Testis (tissue), 3 donors: ENCODE data around the gene FAM107A. TPM values are rescaled to one million over a fixed set of nuclear protein-coding genes. Genes with fewer than 3 reads are reported as not detected.

Experiments
- DNase-seq: peaks from one replicate; pipeline ENCODE4 v3.0.0-alpha.2; 2019
- H3K27ac ChIP-seq, 2 donors: fragments of 200-600 bp; sonication (generic); one replicate each; pipeline ENCODE4 v1.5.1; 2019
- H3K27me3 ChIP-seq: fragments of 200-600 bp; sonication (generic); one replicate; pipeline ENCODE4 v1.5.1; 2019
- H3K36me3 ChIP-seq: fragments of 200-600 bp; sonication (generic); one replicate; pipeline ENCODE4 v1.5.1; 2017; ENCODE audit warnings: low read depth; ENCODE audit errors: missing control alignments
- H3K4me1 ChIP-seq: fragments of 200-600 bp; sonication (generic); one replicate; pipeline ENCODE4 v1.5.1; 2019
- H3K4me3 ChIP-seq, 2 donors: fragments of 200-600 bp; sonication (generic); one replicate each; pipeline ENCODE4 v1.5.1; 2017 to 2019
- H3K9me3 ChIP-seq: fragments of 200-600 bp; sonication (generic); one replicate; pipeline ENCODE4 v1.5.1; 2017
- POLR2A ChIP-seq: fragments of 450-650 bp; IDR thresholded peaks from one replicate; pipeline ENCODE4 v1.6.1; 2017; ENCODE audit warnings: antibody characterized with exemption, mild to moderate bottlenecking, moderate library complexity
- WGBS, 2 donors: methylation state at CpG; one replicate each; pipeline ENCODE4 v1.1.5; 2018; 5-methylcytosine and 5-hydroxymethylcytosine counted together
- intact Hi-C: fragments of 100-400 bp; cut with DNase I; formaldehyde crosslinking; loops from one replicate; pipeline ENCODE4 v1.15.1; 2023; ENCODE audit warnings: low total_unique reads
- polyA plus RNA-seq: library from polyadenylated mRNA; stranded (reverse); fragments of 350-450 nt; fragmentation: Illumina TruSeq; extraction: RNeasy Lipid Tissue Mini Kit (QIAGEN cat#74804); gene quantifications from one replicate; pipeline ENCODE4 v1.2.3, GENCODE V29; 2014; ENCODE audit warnings: low read depth, low replicate concordance; ENCODE audit not compliant: insufficient read depth
- total RNA-seq, 2 donors: library from RNA; depleted of rRNA; stranded (reverse); fragments of >200 nt; gene quantifications; one replicate each; pipeline ENCODE4 v1.2.3, GENCODE V29; 2016
- TF ChIP-seq, protein P1 (sequence below), 3 experiments: fragments of 450-650 bp in 2 of 3; fragments of 200-600 bp in 1 of 3; sonication (generic) in 1 of 3; IDR thresholded peaks; one replicate each; pipeline ENCODE4 v1.5.1; 2016 to 2019; ENCODE audit warnings: antibody characterized with exemption in 3 of 3, mild to moderate bottlenecking in 2 of 3, moderate library complexity in 1 of 3

Gene FAM107A
- total and polyA plus RNA-seq, 3 donors from 2014 or later = 7.8 to 17.8 (median 14.8) TPM

- Histone ChIP-seq H3K4me1 (no peaks in the 10 kb centered on the region), H3K27ac (no peak overlapping the region), H3K27me3 (no peaks in the 10 kb centered on the region), H3K36me3 (no peaks in the 10 kb centered on the region), H3K4me3 (no peak overlapping the region), H3K9me3 (no peaks in the 10 kb centered on the region)
- intact Hi-C loops = no loop called here
- TF ChIP-seq, protein P1, sequence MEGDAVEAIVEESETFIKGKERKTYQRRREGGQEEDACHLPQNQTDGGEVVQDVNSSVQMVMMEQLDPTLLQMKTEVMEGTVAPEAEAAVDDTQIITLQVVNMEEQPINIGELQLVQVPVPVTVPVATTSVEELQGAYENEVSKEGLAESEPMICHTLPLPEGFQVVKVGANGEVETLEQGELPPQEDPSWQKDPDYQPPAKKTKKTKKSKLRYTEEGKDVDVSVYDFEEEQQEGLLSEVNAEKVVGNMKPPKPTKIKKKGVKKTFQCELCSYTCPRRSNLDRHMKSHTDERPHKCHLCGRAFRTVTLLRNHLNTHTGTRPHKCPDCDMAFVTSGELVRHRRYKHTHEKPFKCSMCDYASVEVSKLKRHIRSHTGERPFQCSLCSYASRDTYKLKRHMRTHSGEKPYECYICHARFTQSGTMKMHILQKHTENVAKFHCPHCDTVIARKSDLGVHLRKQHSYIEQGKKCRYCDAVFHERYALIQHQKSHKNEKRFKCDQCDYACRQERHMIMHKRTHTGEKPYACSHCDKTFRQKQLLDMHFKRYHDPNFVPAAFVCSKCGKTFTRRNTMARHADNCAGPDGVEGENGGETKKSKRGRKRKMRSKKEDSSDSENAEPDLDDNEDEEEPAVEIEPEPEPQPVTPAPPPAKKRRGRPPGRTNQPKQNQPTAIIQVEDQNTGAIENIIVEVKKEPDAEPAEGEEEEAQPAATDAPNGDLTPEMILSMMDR (IDR thresholded peaks at IDR 0.05) = no peak
- no peak for TF ChIP-seq POLR2A
- DNase-seq = no peak
- 83 to 87% methylated on average over 4 to 6 of the region's 6 CpGs for WGBS, 2 donors
Observed at GRCh38 chr3:58597770-58598310, 20.6 kb upstream of the FAM107A start.

- TF ChIP-seq POLR2A = no peak
- TF ChIP-seq, protein P1 (IDR thresholded peaks at IDR 0.05) = no peak
- intact Hi-C loops = no loop called here
- H3K4me3 ChIP-seq = no peak overlapping the region
- H3K27ac ChIP-seq = no peak overlapping the region
- no peak for DNase-seq
- no peaks in the 10 kb centered on the region for H3K27me3 ChIP-seq
- H3K9me3 ChIP-seq = no peaks in the 10 kb centered on the region
- H3K36me3 ChIP-seq = no peaks in the 10 kb centered on the region
- WGBS, 2 donors = 70 to 71% methylated on average over 4 of the region's 4 CpGs
- no peaks in the 10 kb centered on the region for H3K4me1 ChIP-seq
Observed at GRCh38 chr3:58596834-58597518, 19.8 kb upstream of the FAM107A start.

DNA sequence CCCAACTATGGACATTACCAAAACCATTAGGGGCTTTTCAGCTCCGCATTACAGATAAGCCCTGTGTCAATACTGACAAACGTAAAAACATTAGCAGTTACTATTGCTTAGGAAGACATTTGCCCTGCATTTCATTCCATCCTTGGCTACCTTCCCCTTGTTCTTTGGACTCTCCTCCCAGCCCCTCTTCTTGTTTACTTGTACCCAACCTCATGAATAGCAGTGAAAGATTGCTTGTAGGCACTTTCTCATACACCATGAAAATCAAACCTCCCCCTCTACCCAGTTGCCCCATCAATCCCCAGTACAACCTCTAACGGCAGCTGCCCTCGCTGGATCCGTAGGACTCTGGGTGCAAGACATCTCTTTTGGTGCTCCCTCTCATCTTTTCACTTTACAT lies 16.9 kb upstream of the FAM107A start:
- 91 to 92% methylated on average over 5 of the region's 5 CpGs for WGBS, 2 donors
- H3K4me1 ChIP-seq = no peaks in the 10 kb centered on the region
- H3K4me3 ChIP-seq = no peak overlapping the region
- H3K36me3 ChIP-seq = no peaks in the 10 kb centered on the region
- no peak for DNase-seq
- no peak overlapping the region for H3K27ac ChIP-seq
- no peak for TF ChIP-seq POLR2A
- TF ChIP-seq, protein P1 (IDR thresholded peaks at IDR 0.05) = no peak
- no peaks in the 10 kb centered on the region for H3K9me3 ChIP-seq
- no peaks in the 10 kb centered on the region for H3K27me3 ChIP-seq
- intact Hi-C loops = no loop called here

GRCh38 chr3:58591517-58592510 lies 14.6 kb upstream of the FAM107A start:
- 85 to 88% methylated on average over 6 of the region's 6 CpGs for WGBS, 2 donors
- TF ChIP-seq, protein P1 (IDR thresholded peaks at IDR 0.05) = no peak
- TF ChIP-seq POLR2A = no peak
- H3K4me1 ChIP-seq = no peaks in the 10 kb centered on the region
- H3K4me3 ChIP-seq = no peak overlapping the region
- intact Hi-C loops = no loop called here
- H3K9me3 ChIP-seq = no peaks in the 10 kb centered on the region
- no peaks in the 10 kb centered on the region for H3K36me3 ChIP-seq
- DNase-seq = no peak
- no peaks in the 10 kb centered on the region for H3K27me3 ChIP-seq
- no peak overlapping the region for H3K27ac ChIP-seq
